H1 (cell line): ENCODE results near the gene SAP30L. TPM values are rescaled to one million over a fixed set of nuclear protein-coding genes. Genes with fewer than 3 reads are reported as not detected.

ENCODE experiments used
- CTCF ChIA-PET: fragments of 300-600 bp; sonication (Branson Sonifier 250); formaldehyde crosslinking; loops from one replicate; lab custom pipeline; 2021; ENCODE audit not compliant: partially characterized antibody; lab: Charles Lee
- POLR2A ChIA-PET: fragments of 300-600 bp; sonication (Branson Sonifier 250); formaldehyde crosslinking; loops from one replicate; lab custom pipeline; 2021; ENCODE audit warnings: inconsistent platforms; ENCODE audit not compliant: partially characterized antibody; lab: Charles Lee
- DNase-seq, 2 experiments: peaks; one replicate each; pipeline versions ENCODE4 v3.0.0 to v3.0.0-alpha.2; 2010 to 2022; ENCODE audit warnings: low spot score in 2 of 2, low read depth in 1 of 2, mixed read lengths in 1 of 2
- FAIRE-seq: peaks from 2 replicates; lab custom pipeline; 2011; peaks lifted over from hg19 to GRCh38; lab: Jason Lieb, UNC
- H2AFZ ChIP-seq: 2 replicates; pipeline ENCODE4 v1.8.1; 2012; ENCODE audit warnings: low read length, inconsistent platforms
- H2AK5ac ChIP-seq: 2 replicates; pipeline ENCODE4 v1.6.1; 2013; ENCODE audit warnings: low read depth, low read length
- H2BK120ac ChIP-seq: replicated peaks from 2 replicates; pipeline ENCODE3; 2013; ENCODE audit warnings: low read depth, low read length, inconsistent platforms
- H2BK12ac ChIP-seq: 2 replicates; pipeline ENCODE4 v1.6.1; 2013; ENCODE audit warnings: low read depth, low read length
- H2BK15ac ChIP-seq: 2 replicates; pipeline ENCODE4 v1.6.1; 2013; ENCODE audit warnings: low read length
- H2BK20ac ChIP-seq: 2 replicates; pipeline ENCODE4 v1.6.1; 2013; ENCODE audit warnings: low read length
- H2BK5ac ChIP-seq: 2 replicates; pipeline ENCODE4 v1.6.1; 2013; ENCODE audit warnings: low read depth, low read length
- H3K14ac ChIP-seq: 2 replicates; pipeline ENCODE4 v1.6.1; 2013; ENCODE audit warnings: inconsistent platforms; ENCODE audit not compliant: insufficient read length
- H3K18ac ChIP-seq: 2 replicates; pipeline ENCODE4 v1.6.1; 2013; ENCODE audit warnings: low read length; ENCODE audit errors: extremely low read depth
- H3K23ac ChIP-seq: 2 replicates; pipeline ENCODE4 v1.6.1; 2013; ENCODE audit warnings: inconsistent platforms; ENCODE audit not compliant: insufficient read length
- H3K23me2 ChIP-seq: 2 replicates; pipeline ENCODE4 v1.6.1; 2013; ENCODE audit warnings: low read depth, low read length
- H3K27ac ChIP-seq: 2 replicates; pipeline ENCODE4 v1.6.1; 2011; ENCODE audit warnings: low read depth, low read length, inconsistent platforms
- H3K27me3 ChIP-seq, 4 experiments: replicated peaks in 1 of 4; 1 replicate in 1 of 4; 2 replicates in 3 of 4; pipeline versions ENCODE4 v1.6.1 to v1.8.1; 2011 to 2013; ENCODE audit warnings: low read length in 3 of 4, mild to moderate bottlenecking in 3 of 4, inconsistent platforms in 2 of 4, mixed read lengths in 2 of 4, moderate library complexity in 1 of 4; ENCODE audit not compliant: control insufficient read depth in 3 of 4, insufficient read depth in 3 of 4; ENCODE audit errors: extremely low read depth in 1 of 4
- H3K36me3 ChIP-seq, 4 experiments: 2 replicates each; pipeline versions ENCODE4 v1.6.1 to v1.8.1; 2011 to 2013; ENCODE audit warnings: mild to moderate bottlenecking in 4 of 4, low read length in 3 of 4, moderate library complexity in 2 of 4, control low read depth in 1 of 4, inconsistent platforms in 1 of 4; ENCODE audit not compliant: insufficient read depth in 4 of 4, control insufficient read depth in 2 of 4
- H3K4ac ChIP-seq: replicated peaks from 2 replicates; pipeline ENCODE3; 2013; ENCODE audit warnings: low read length, low read depth, mixed read lengths, inconsistent platforms; ENCODE audit not compliant: insufficient read length
- H3K4me1 ChIP-seq, 4 experiments: replicated peaks in 1 of 4; 1 replicate in 1 of 4; 2 replicates in 3 of 4; pipeline versions ENCODE4 v1.6.1 to v1.8.1; 2011 to 2013; ENCODE audit warnings: low read length in 3 of 4, inconsistent platforms in 2 of 4, mixed read lengths in 1 of 4; ENCODE audit not compliant: insufficient read depth in 4 of 4, control insufficient read depth in 3 of 4
- H3K4me2 ChIP-seq, 2 experiments: 2 replicates each; pipeline versions ENCODE4 v1.6.1 to v1.8.1; 2011 to 2013; ENCODE audit warnings: low read depth in 2 of 2, low read length in 2 of 2, control low read depth in 1 of 2, inconsistent platforms in 1 of 2, mild to moderate bottlenecking in 1 of 2; ENCODE audit not compliant: insufficient read depth in 1 of 2
- H3K4me3 ChIP-seq, 4 experiments: fragments of 200-600, 300-600 bp in 1 of 4; sonication (generic), shearing (Covaris generic), sonication (Bioruptor Twin) in 1 of 4; 2 replicates each; pipeline versions ENCODE4 v1.5.1 to v1.8.1; 2011 to 2016; ENCODE audit warnings: low read length in 4 of 4, low read depth in 3 of 4, control low read depth in 2 of 4, inconsistent platforms in 2 of 4, mild to moderate bottlenecking in 2 of 4, mixed read lengths in 1 of 4, moderate library complexity in 1 of 4; ENCODE audit not compliant: insufficient read depth in 2 of 4; ENCODE audit errors: extremely low read depth in 1 of 4
- H3K56ac ChIP-seq: replicated peaks from 2 replicates; pipeline ENCODE3; 2013; ENCODE audit warnings: low read depth, mild to moderate bottlenecking, mixed read lengths, low read length, inconsistent platforms; ENCODE audit not compliant: insufficient read length
- H3K79me1 ChIP-seq: 2 replicates; pipeline ENCODE4 v1.6.1; 2013; ENCODE audit warnings: low read depth, low read length, control low read depth
- H3K79me2 ChIP-seq, 2 experiments: 2 replicates each; pipeline versions ENCODE4 v1.6.1 to v1.8.1; 2012 to 2013; ENCODE audit warnings: low read length in 2 of 2, mild to moderate bottlenecking in 2 of 2, inconsistent platforms in 1 of 2; ENCODE audit not compliant: insufficient read depth in 2 of 2, control insufficient read depth in 1 of 2
- H3K9ac ChIP-seq, 4 experiments: replicated peaks in 1 of 4; 1 replicate in 1 of 4; 2 replicates in 3 of 4; pipeline versions ENCODE4 v1.6.1 to v1.8.1; 2011 to 2013; ENCODE audit warnings: low read depth in 3 of 4, low read length in 3 of 4, control low read depth in 2 of 4, mild to moderate bottlenecking in 2 of 4, moderate library complexity in 2 of 4, inconsistent platforms in 1 of 4; ENCODE audit errors: extremely low read depth in 1 of 4
- H3K9me3 ChIP-seq, 2 experiments: 2 replicates each; pipeline versions ENCODE4 v1.6.1 to v1.8.1; 2012 to 2013; ENCODE audit warnings: mild to moderate bottlenecking in 2 of 2, moderate library complexity in 2 of 2, control low read depth in 1 of 2, inconsistent platforms in 1 of 2, low read depth in 1 of 2, low read length in 1 of 2, mixed read lengths in 1 of 2; ENCODE audit not compliant: insufficient read depth in 2 of 2
- H4K20me1 ChIP-seq, 2 experiments: replicated peaks in 1 of 2; 2 replicates each; pipeline versions ENCODE3 to v1.8.1; 2011 to 2013; ENCODE audit warnings: inconsistent platforms in 2 of 2, low read length in 2 of 2, mild to moderate bottlenecking in 1 of 2; ENCODE audit not compliant: insufficient read depth in 2 of 2, control insufficient read depth in 1 of 2
- H4K5ac ChIP-seq: 2 replicates; pipeline ENCODE4 v1.6.1; 2013; ENCODE audit warnings: low read length, low read depth, mixed read lengths, inconsistent platforms; ENCODE audit not compliant: insufficient read length
- H4K8ac ChIP-seq: 2 replicates; pipeline ENCODE4 v1.8.0; 2013; ENCODE audit warnings: mild to moderate bottlenecking, moderate library complexity, low read length, inconsistent platforms; ENCODE audit not compliant: insufficient read depth; ENCODE audit errors: extremely low read depth
- H4K91ac ChIP-seq: replicated peaks from 2 replicates; pipeline ENCODE3; 2013; ENCODE audit warnings: low read length, mixed read lengths, inconsistent platforms; ENCODE audit not compliant: insufficient read length
- BCL11A ChIP-seq, 2 experiments: IDR thresholded peaks; one replicate each; pipeline ENCODE4 v1.6.1; 2011; ENCODE audit warnings: low read depth in 2 of 2, low read length in 2 of 2, mild to moderate bottlenecking in 2 of 2
- CTCF ChIP-seq, 3 experiments: IDR thresholded peaks; 1 replicate in 2 of 3; 2 replicates in 1 of 3; pipeline versions ENCODE4 v1.5.1 to v1.6.1; 2011; ENCODE audit warnings: low read length in 3 of 3, mild to moderate bottlenecking in 3 of 3, inconsistent platforms in 2 of 3, low read depth in 1 of 3, moderate library complexity in 1 of 3; ENCODE audit not compliant: insufficient read depth in 1 of 3; ENCODE audit errors: control extremely low read depth in 1 of 3
- EP300 ChIP-seq, 2 experiments: IDR thresholded peaks; 1 replicate in 1 of 2; 2 replicates in 1 of 2; pipeline ENCODE4 v1.6.1; 2011 to 2012; ENCODE audit warnings: low read depth in 2 of 2, low read length in 2 of 2, mild to moderate bottlenecking in 2 of 2, borderline replicate concordance in 1 of 2, inconsistent platforms in 1 of 2, moderate library complexity in 1 of 2
- POLR2A ChIP-seq, 2 experiments: IDR thresholded peaks; 1 replicate in 1 of 2; 2 replicates in 1 of 2; pipeline ENCODE4 v1.6.1; 2011; ENCODE audit warnings: low read depth in 2 of 2, low read length in 2 of 2, mild to moderate bottlenecking in 2 of 2; ENCODE audit errors: control extremely low read depth in 1 of 2
- RXRA ChIP-seq: IDR thresholded peaks from 2 replicates; pipeline ENCODE4 v1.6.1; 2011; ENCODE audit warnings: low read depth, mild to moderate bottlenecking, low read length, moderate library complexity; ENCODE audit not compliant: insufficient read depth
- SP2 ChIP-seq: IDR thresholded peaks from 2 replicates; pipeline ENCODE4 v1.6.1; 2012; ENCODE audit warnings: mild to moderate bottlenecking, low read length, inconsistent platforms
- SUZ12 ChIP-seq: fragments of 200-600 bp; sonication (generic); IDR thresholded peaks from 2 replicates; pipeline ENCODE4 v1.6.1; 2012; ENCODE audit warnings: mild to moderate bottlenecking, inconsistent platforms, low read length, moderate library complexity, mixed read lengths
- TBP ChIP-seq: IDR thresholded peaks from 2 replicates; pipeline ENCODE4 v1.6.1; 2011; ENCODE audit warnings: low read depth, low read length, improper control_type of control experiment
- TCF12 ChIP-seq: IDR thresholded peaks from 2 replicates; pipeline ENCODE4 v1.6.1; 2011; ENCODE audit warnings: low read depth, mild to moderate bottlenecking, low read length
- USF2 ChIP-seq: IDR thresholded peaks from 2 replicates; pipeline ENCODE4 v1.6.1; 2011; ENCODE audit warnings: low read length, improper control_type of control experiment
- ZNF274 ChIP-seq: IDR thresholded peaks from 2 replicates; pipeline ENCODE4 v1.7.0; 2012; ENCODE audit warnings: low read length, borderline replicate concordance; ENCODE audit errors: extremely low read depth
- WGBS, 2 experiments: shearing (Covaris generic) in 1 of 2; methylation state at CpG; one replicate each; pipeline versions ENCODE4 v1.1.6 to v1.1.7; 2013 to 2015; ENCODE audit warnings: low lambda C conversion rate in 2 of 2, mixed read lengths in 2 of 2, inconsistent platforms in 1 of 2, low coverage in 1 of 2, missing lambda C conversion rate in 1 of 2; ENCODE audit not compliant: insufficient replicate concordance in 2 of 2, insufficient coverage in 1 of 2, insufficient read length in 1 of 2; ENCODE audit errors: extremely low coverage in 1 of 2, missing lambda C conversion rate in 1 of 2; 5-methylcytosine and 5-hydroxymethylcytosine counted together
- polyA plus RNA-seq, 7 experiments: library from polyadenylated mRNA; depleted of rRNA in 3 of 7; stranded (reverse) in 5 of 7; unstranded in 2 of 7; fragments of >200 nt in 5 of 7; fragments of 200-250 nt in 2 of 7; gene quantifications; 1 replicate in 5 of 7; 2 replicates in 1 of 7; 4 replicates in 1 of 7; pipeline versions ENCODE4 v1.2.1 to v1.2.3, GENCODE V29; 2011 to 2013; ENCODE audit warnings: missing spikeins in 2 of 7, mixed read lengths in 2 of 7
- total RNA-seq: library from RNA; stranded (reverse); fragmentation: NEBNext Ultra II Directional; extraction: Animal tissue kit (Norgen Biotek cat#: 25700); gene quantifications from 2 replicates; pipeline ENCODE4 v1.2.1, GENCODE V29; 2021

SAP30L gene
- total and polyA plus RNA-seq, 2 of the 8 experiments (the other 6 are each of a cell fraction or from before 2014, with no cell fraction given): 12.2 to 31.5 TPM

- H2BK5ac ChIP-seq: no peak overlapping the region
- no peak overlapping the region for H2BK20ac ChIP-seq
- H3K79me1 ChIP-seq: no peaks in the 10 kb centered on the region
- no peak overlapping the region for H3K18ac ChIP-seq
- no peak overlapping the region for H3K27ac ChIP-seq
- H3K23me2 ChIP-seq: no peaks in the 10 kb centered on the region
- H3K9me3 ChIP-seq: no peaks in the 10 kb centered on the region
- no peak overlapping the region for H3K9ac ChIP-seq
- FAIRE-seq (no peak), DNase-seq (no peak)
- H2BK12ac ChIP-seq: no peak overlapping the region
- 87% methylated on average over 2 of the region's 2 CpGs; no CpG with 5 or more reads in 1 of the 2 experiments for WGBS, 2 experiments
- no peak overlapping the region for H2BK120ac ChIP-seq
- H2AK5ac ChIP-seq: no peak overlapping the region
- H4K5ac ChIP-seq: no peak overlapping the region
- POLR2A ChIA-PET: interaction anchor here (0.6 kb wide), 1 partner anchor 24 kb away, joined by 3 read pairs; no protein-coding TSS in a partner anchor
- no peaks in the 10 kb centered on the region for H3K79me2 ChIP-seq
- H4K8ac ChIP-seq: no peak overlapping the region
- H3K36me3 ChIP-seq: no peaks in the 10 kb centered on the region
- no peak overlapping the region for H3K4me2 ChIP-seq
- H4K91ac ChIP-seq: no peak overlapping the region
- no peaks in the 10 kb centered on the region for H4K20me1 ChIP-seq
- CTCF ChIA-PET: interaction anchor here (0.6 to 7.9 kb wide), 10 partner anchors 12 to 820 kb away, joined by 3 to 87 read pairs (median 3); no protein-coding TSS in a partner anchor
- H2BK15ac ChIP-seq: no peak overlapping the region
- peaks cover 0 to 4% (median 1%) of the 10 kb centered on the region in 4 experiments; a peak in 1 of 7 replicates for H3K4me1 ChIP-seq
- H3K4ac ChIP-seq: no peak overlapping the region
- H3K56ac ChIP-seq: no peak overlapping the region
- no peak overlapping the region for H3K23ac ChIP-seq
- no peaks in the 10 kb centered on the region for H3K27me3 ChIP-seq
- H3K4me3 ChIP-seq: no peak overlapping the region
- no peak overlapping the region for H3K14ac ChIP-seq
- no peak overlapping the region for H2AFZ ChIP-seq
- TF ChIP-seq CTCF (IDR thresholded peaks at IDR 0.05; ENCODE audit: control extremely low read depth in 1 of 3, insufficient read depth in 1 of 3, low read depth in 1 of 3, low read length in 3 of 3): no peak
- no peak for TF ChIP-seq POLR2A (IDR thresholded peaks at IDR 0.05; ENCODE audit: control extremely low read depth in 1 of 2, low read depth in 2 of 2, low read length in 2 of 2)
- TF ChIP-seq RXRA: no peak
- no peak for TF ChIP-seq SP2
- TF ChIP-seq ZNF274: no peak
- no peak for TF ChIP-seq TCF12
- no peak for TF ChIP-seq BCL11A (IDR thresholded peaks at IDR 0.05; ENCODE audit: low read depth in 2 of 2, low read length in 2 of 2)
- no peak for TF ChIP-seq EP300 (IDR thresholded peaks at IDR 0.05; ENCODE audit: borderline replicate concordance in 1 of 2, low read depth in 2 of 2, low read length in 2 of 2)
- no peak for TF ChIP-seq SUZ12
- no peak for TF ChIP-seq TBP
- no peak for TF ChIP-seq USF2
These were observed 57.9 kb downstream of the SAP30L start for GRCh38 chr5:154503698-154504039.
